Heart left ventricle (tissue), 16 donors: ENCODE data around the gene LMAN2L. TPM values are rescaled to one million over a fixed set of nuclear protein-coding genes. Genes with fewer than 3 reads are reported as not detected.

Experiments
- ATAC-seq, 4 donors: fragments of 200-7000 bp; cut with Tn5 transposase; one replicate each; pipeline ENCODE4 v1.9.1; 2020 to 2022; ENCODE audit warnings: moderate library complexity in 4 of 4, mild to moderate bottlenecking in 3 of 4, moderate number of reproducible peaks in 1 of 4
- DNase-seq, 5 donors: peaks; one replicate each; pipeline ENCODE4 v3.0.0-alpha.2; 2020
- H3K27ac ChIP-seq, 12 donors: fragments of 200-600 bp; sonication (generic) in 4 of 12; one replicate each; pipeline versions ENCODE4 v1.5.0 to v1.8.0; 2016 to 2022; ENCODE audit warnings: mild to moderate bottlenecking in 2 of 12
- H3K27me3 ChIP-seq, 9 donors: fragments of 200-600 bp; sonication (generic) in 2 of 9; one replicate each; pipeline versions ENCODE4 v1.5.1 to v1.8.0; 2016 to 2022; ENCODE audit warnings: mild to moderate bottlenecking in 3 of 9
- H3K36me3 ChIP-seq, 9 donors: fragments of 200-600 bp; sonication (generic) in 2 of 9; one replicate each; pipeline versions ENCODE4 v1.5.0 to v1.8.0; 2018 to 2022; ENCODE audit warnings: mild to moderate bottlenecking in 2 of 9
- H3K4me1 ChIP-seq, 12 donors: fragments of 200-600 bp; sonication (generic) in 4 of 12; one replicate each; pipeline versions ENCODE4 v1.5.0 to v1.8.0; 2016 to 2022; ENCODE audit warnings: mild to moderate bottlenecking in 3 of 12
- H3K4me3 ChIP-seq, 12 donors: fragments of 200-600 bp; sonication (generic) in 4 of 12; one replicate each; pipeline versions ENCODE4 v1.5.0 to v1.8.0; 2017 to 2022; ENCODE audit warnings: mild to moderate bottlenecking in 9 of 12, moderate library complexity in 4 of 12
- H3K9me3 ChIP-seq, 12 donors: fragments of 200-600 bp; sonication (generic) in 4 of 12; one replicate each; pipeline versions ENCODE4 v1.5.0 to v1.8.0; 2016 to 2022; ENCODE audit warnings: mild to moderate bottlenecking in 1 of 12
- POLR2A ChIP-seq, 2 donors: fragments of 450-650 bp; IDR thresholded peaks; one replicate each; pipeline ENCODE4 v1.6.1; 2017; ENCODE audit warnings: antibody characterized with exemption in 2 of 2, mild to moderate bottlenecking in 2 of 2, moderate library complexity in 2 of 2
- WGBS, 4 donors: extraction: QIAGEN DNeasy Blood & Tissue Kit in 2 of 4; methylation state at CpG; one replicate each; pipeline versions ENCODE4 v1.1.5 to v1.1.7; 2013 to 2018; 5-methylcytosine and 5-hydroxymethylcytosine counted together
- intact Hi-C, 10 donors: fragments of 100-400 bp; cut with DNase I; formaldehyde crosslinking; loops; one replicate each; pipeline versions ENCODE4 v1.11.1 to v1.14.2; 2022
- polyA plus RNA-seq, 2 donors: library from polyadenylated mRNA; stranded (reverse); fragments of 200-250 nt; gene quantifications; one replicate each; pipeline ENCODE4 v1.2.3, GENCODE V29; 2013
- total RNA-seq, 9 donors: library from RNA; depleted of rRNA in 2 of 9; stranded (reverse); fragments of >200 nt in 2 of 9; fragmentation: NEBNext Ultra II Directional in 3 of 9; extraction: Animal tissue kit (Norgen Biotek cat#: 25700) in 3 of 9; gene quantifications; one replicate each; pipeline versions ENCODE4 v1.1.0 to v1.2.4, GENCODE V29; 2016 to 2023
- TF ChIP-seq, protein P1 (sequence below), 12 donors: fragments of 200-600 bp; sonication (generic) in 4 of 12; IDR thresholded peaks; one replicate each; pipeline versions ENCODE4 v1.5.0 to v1.8.0; 2018 to 2022; ENCODE audit warnings: antibody characterized with exemption in 12 of 12, mild to moderate bottlenecking in 5 of 12
- donor health status: ischemic (EF 13 %, LVEDD 7.1; RV severe dilation, severe dysfunction).
- donor health status: healthy with polysubstance abuse.
- donor health status: DM: no; HTN: yes; CAD: no.
- donor health status: DM: no; HTN: no; CAD: no.
- donor health status: ischemic (EF 25% LVEDD 6.9; RV normal size, moderate dysfunction).
- donor health status: ischemic (EF 25% LVEDD 5.7; RV mildly dilated, moderate dysfunction).
- donor health status: healthy.
- donor health status: DM: yes; HTN: yes; CAD: no.
- donor health status: ischemic (EF 35%, LVEDD 5.7; RV mildly dilated, moderate dysfunction).
- donor health status: nonischemic (EF 11% LVEDD 7.7; RV severe dilation, severe dysfunction).
- donor health status: DM: yes; HTN: yes; CAD: no.
- donor health status: PGD.
- donor health status: ischemic (EF 29% LVEDD 5.4; RV normal size, mild dysfunction).
- donor health status: nonischemic (EF 23%, LVEDD 6.1; RV moderate dilation, normal function).

The LMAN2L gene
- total and polyA plus RNA-seq, 11 donors = 11.3 to 38.5 (median 20.5) TPM

DNA sequence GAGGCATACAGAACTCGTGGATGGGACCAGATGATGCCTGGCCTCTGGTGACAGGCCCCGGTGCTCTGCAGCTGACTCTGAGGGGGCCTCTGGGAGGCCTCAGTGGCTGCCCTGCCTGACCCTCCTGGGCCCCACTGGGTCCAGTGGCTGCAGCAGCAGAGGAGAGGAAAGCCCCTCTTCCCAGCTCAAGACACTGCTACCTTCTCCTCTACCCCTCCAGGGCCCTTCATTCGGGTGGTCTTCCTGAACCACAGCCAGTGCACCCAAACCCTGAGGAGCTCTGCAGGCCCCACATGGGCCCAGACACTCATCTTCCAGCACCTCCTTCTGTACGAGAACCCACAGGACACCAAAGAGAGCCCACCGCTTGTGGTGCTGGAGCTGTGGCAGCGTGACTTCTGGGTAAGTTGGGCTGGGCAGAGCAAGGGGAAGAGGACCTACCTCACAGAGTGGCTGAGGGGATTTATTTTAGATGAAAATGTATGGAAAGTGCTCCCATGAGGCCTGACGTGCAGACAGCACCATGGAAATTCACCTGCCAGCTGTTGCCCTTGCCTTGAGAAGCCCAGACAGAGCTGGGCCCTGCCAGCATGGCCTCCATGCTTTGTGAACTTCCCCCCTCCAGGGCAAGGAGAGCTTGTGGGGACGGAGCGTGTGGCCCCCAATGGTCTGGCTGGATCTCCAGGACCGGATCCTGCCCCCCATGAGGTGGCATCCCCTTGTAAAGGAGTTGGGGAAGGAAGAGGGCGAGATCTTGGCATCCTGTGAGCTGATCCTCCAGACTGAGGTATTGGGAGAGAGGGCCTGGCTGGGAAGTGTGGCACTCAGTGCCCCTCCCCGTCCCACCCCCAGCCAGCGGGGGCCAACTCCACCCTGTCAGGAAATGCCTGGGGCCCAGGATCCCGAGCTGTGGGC is 46.3 kb downstream of the LMAN2L start:
- no peak overlapping the region for H3K4me3 ChIP-seq
- no peaks in the 10 kb centered on the region for H3K36me3 ChIP-seq
- H3K9me3 ChIP-seq = no peaks in the 10 kb centered on the region
- no peak overlapping the region for H3K27ac ChIP-seq
- no peaks in the 10 kb centered on the region for H3K27me3 ChIP-seq
- DNase-seq = no peak
- H3K4me1 ChIP-seq = no peaks in the 10 kb centered on the region
- no peak for ATAC-seq
- 81 to 93% (median 86%) methylated on average over 7 to 14 of the region's 14 CpGs for whole genome bisulfite sequencing, 4 donors
- no peak for TF ChIP-seq POLR2A (IDR thresholded peaks at IDR 0.05)
- TF ChIP-seq, protein P1, sequence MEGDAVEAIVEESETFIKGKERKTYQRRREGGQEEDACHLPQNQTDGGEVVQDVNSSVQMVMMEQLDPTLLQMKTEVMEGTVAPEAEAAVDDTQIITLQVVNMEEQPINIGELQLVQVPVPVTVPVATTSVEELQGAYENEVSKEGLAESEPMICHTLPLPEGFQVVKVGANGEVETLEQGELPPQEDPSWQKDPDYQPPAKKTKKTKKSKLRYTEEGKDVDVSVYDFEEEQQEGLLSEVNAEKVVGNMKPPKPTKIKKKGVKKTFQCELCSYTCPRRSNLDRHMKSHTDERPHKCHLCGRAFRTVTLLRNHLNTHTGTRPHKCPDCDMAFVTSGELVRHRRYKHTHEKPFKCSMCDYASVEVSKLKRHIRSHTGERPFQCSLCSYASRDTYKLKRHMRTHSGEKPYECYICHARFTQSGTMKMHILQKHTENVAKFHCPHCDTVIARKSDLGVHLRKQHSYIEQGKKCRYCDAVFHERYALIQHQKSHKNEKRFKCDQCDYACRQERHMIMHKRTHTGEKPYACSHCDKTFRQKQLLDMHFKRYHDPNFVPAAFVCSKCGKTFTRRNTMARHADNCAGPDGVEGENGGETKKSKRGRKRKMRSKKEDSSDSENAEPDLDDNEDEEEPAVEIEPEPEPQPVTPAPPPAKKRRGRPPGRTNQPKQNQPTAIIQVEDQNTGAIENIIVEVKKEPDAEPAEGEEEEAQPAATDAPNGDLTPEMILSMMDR (IDR thresholded peaks at IDR 0.05) = no peak
- intact Hi-C loops = no loop called here

DNA sequence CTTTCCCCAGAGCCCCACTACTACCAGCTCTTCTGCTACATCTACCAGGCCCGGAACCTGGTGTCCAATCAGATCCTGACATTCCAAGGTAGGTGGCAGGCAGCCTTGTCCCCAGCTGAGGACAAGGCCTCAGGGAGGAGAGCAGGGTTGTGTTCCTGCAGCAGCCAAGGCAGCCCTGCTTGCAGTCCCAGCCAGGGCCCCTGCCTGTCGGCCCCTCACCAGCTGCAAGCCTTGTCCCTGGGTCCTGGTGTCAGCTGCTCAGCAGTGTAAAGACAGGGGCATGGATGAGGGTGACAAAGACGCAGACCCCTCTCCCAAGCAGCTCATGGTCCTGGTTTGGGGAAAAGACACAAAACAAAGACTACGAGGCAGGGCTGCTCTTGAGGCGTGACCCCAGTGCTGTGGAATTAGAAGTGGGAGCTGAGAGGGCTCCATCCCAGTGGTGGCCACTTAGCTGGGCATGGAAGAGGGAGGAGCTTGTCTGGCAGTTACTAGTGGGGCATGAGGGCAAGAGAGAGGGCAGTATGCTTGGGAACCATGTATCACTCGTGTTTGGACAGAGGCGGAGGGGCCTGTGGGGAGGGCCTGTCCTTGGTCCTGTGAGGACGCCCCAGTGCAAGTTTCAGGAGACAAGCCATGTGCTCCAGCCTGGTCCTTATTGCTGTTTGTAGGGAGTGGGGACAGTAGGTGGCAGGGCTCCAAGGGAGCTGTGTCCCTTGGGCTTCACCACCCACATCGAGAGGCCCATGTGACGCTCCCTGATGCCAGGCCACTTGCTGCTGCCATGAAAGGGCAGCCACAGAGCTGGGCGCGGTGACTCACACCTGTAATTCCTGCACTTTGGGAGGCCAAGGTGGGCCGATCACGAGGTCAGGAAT is 47.5 kb downstream of the LMAN2L start:
- no peaks in the 10 kb centered on the region for H3K36me3 ChIP-seq
- peak in 2 of 4 donors; percentile 22 to 23 for ATAC-seq
- no peak overlapping the region for H3K4me3 ChIP-seq
- intact Hi-C loops = no loop called here
- 78 to 88% (median 84%) methylated on average over 11 to 14 of the region's 14 CpGs for WGBS, 4 donors
- H3K4me1 ChIP-seq = no peaks in the 10 kb centered on the region
- DNase-seq = no peak
- H3K27ac ChIP-seq = no peak overlapping the region
- TF ChIP-seq, protein P1 (IDR thresholded peaks at IDR 0.05) = no peak
- no peak for TF ChIP-seq POLR2A (IDR thresholded peaks at IDR 0.05)
- H3K9me3 ChIP-seq = no peaks in the 10 kb centered on the region
- no peaks in the 10 kb centered on the region for H3K27me3 ChIP-seq

DNA sequence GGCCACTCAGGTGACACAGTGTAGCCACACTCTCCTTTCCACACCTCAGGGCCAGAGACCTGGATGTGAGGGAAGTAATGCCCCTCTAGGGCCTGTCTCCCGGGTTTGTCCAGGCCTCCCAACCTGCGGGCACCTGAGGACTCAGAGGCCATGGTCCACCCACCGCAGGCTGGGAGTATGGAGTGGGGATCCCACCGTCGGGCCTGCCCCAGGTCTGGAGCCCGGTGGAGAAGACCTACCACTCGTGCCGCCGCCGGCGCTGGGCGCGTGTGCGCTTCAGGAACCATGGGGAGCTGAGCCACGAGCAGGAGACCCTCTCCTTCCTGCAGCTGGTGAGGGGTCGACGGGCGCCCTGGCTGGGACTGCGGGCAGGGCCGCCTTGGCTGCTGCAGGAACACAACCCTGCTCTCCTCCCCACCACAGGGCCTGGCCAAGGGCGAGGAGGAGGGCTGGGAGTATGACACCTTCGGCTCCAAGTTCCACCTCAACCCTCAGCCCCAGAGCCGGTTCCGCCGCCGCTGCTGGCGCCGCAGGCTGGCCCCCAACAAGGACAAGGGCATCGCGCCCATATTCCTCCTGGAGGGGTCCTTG is 48.7 kb downstream of the LMAN2L start:
- ATAC-seq (no peak), DNase-seq (no peak)
- H3K4me1 ChIP-seq = peaks cover 0 to 3% (median 1%) of the 10 kb centered on the region in 12 donors
- intact Hi-C loops = no loop called here
- 92 to 97% (median 94%) methylated on average over 12 to 30 of the region's 30 CpGs for WGBS, 4 donors
- no peaks in the 10 kb centered on the region for H3K9me3 ChIP-seq
- H3K4me3 ChIP-seq = no peak overlapping the region
- no peaks in the 10 kb centered on the region for H3K27me3 ChIP-seq
- no peaks in the 10 kb centered on the region for H3K36me3 ChIP-seq
- H3K27ac ChIP-seq = no peak overlapping the region
- TF ChIP-seq, protein P1 (IDR thresholded peaks at IDR 0.05) = no peak
- TF ChIP-seq POLR2A (IDR thresholded peaks at IDR 0.05) = no peak
